Adrenal gland (tissue), 12 donors: ENCODE data around the gene GALNT18. TPM values are rescaled to one million over a fixed set of nuclear protein-coding genes. Genes with fewer than 3 reads are reported as not detected.

ENCODE experiments used
- DNase-seq, 7 donors: peaks; one replicate each; pipeline ENCODE4 v3.0.0-alpha.2; 2019 to 2020
- H3K27ac ChIP-seq, 5 donors: fragments of 200-600 bp; sonication (generic) in 4 of 5; 1 replicate in 3 of 5; 2 replicates in 2 of 5; pipeline versions ENCODE4 v1.5.1 to v1.8.0; 2016 to 2020; ENCODE audit warnings: mild to moderate bottlenecking in 1 of 5
- H3K27me3 ChIP-seq: fragments of 200-600 bp; 2 replicates; pipeline ENCODE4 v1.8.0; 2021
- H3K36me3 ChIP-seq, 2 donors: fragments of 200-600 bp; replicated peaks in 1 of 2; 1 replicate in 1 of 2; 2 replicates in 1 of 2; pipeline versions ENCODE4 v1.5.1 to v1.8.0; 2018 to 2022
- H3K4me1 ChIP-seq, 2 donors: fragments of 200-600 bp; replicated peaks in 1 of 2; 1 replicate in 1 of 2; 2 replicates in 1 of 2; pipeline versions ENCODE4 v1.5.1 to v1.8.0; 2018 to 2021
- H3K4me3 ChIP-seq, 4 donors: fragments of 200-600 bp; sonication (generic) in 3 of 4; one replicate each; pipeline ENCODE4 v1.5.1; 2016 to 2018
- H3K9me3 ChIP-seq, 3 donors: fragments of 200-600 bp; sonication (generic) in 1 of 3; replicated peaks in 1 of 3; 1 replicate in 2 of 3; 2 replicates in 1 of 3; pipeline versions ENCODE4 v1.5.1 to v1.8.0; 2016 to 2021
- POLR2A ChIP-seq, 2 donors: fragments of 450-650 bp; IDR thresholded peaks; one replicate each; pipeline ENCODE4 v1.6.1; 2017; ENCODE audit warnings: antibody characterized with exemption in 2 of 2, mild to moderate bottlenecking in 2 of 2, moderate library complexity in 1 of 2
- WGBS, 4 donors: extraction: QIAGEN DNeasy Blood & Tissue Kit in 2 of 4; methylation state at CpG; one replicate each; pipeline versions ENCODE4 v1.1.5 to v1.1.7; 2013 to 2017; 5-methylcytosine and 5-hydroxymethylcytosine counted together
- intact Hi-C, 2 donors: fragments of 100-400 bp; cut with DNase I; formaldehyde crosslinking; loops; one replicate each; pipeline versions ENCODE4 v1.14.1 to v1.15.0; 2022 to 2023
- polyA plus RNA-seq, 3 donors: library from polyadenylated mRNA; stranded (reverse); fragments of 200-250 nt in 2 of 3; fragments of 350-450 nt in 1 of 3; fragmentation: Illumina TruSeq in 1 of 3; extraction: RNeasy Lipid Tissue Mini Kit (QIAGEN cat#74804) in 1 of 3; gene quantifications; one replicate each; pipeline ENCODE4 v1.2.3, GENCODE V29; 2013 to 2014
- total RNA-seq, 9 donors: library from RNA; depleted of rRNA in 4 of 9; stranded (reverse); fragments of >200 nt in 4 of 9; fragments of 120-200 nt in 1 of 9; fragmentation: NEBNext Ultra II Directional in 1 of 9; extraction: Animal tissue kit (Norgen Biotek cat#: 25700) in 1 of 9; gene quantifications; one replicate each; pipeline versions ENCODE4 v1.1.0 to v1.2.4, GENCODE V29; 2013 to 2023
- TF ChIP-seq, protein P1 (sequence below), 6 experiments: fragments of 450-650 bp in 4 of 6; fragments of 200-600 bp in 2 of 6; sonication (generic) in 1 of 6; IDR thresholded peaks; 1 replicate in 5 of 6; 2 replicates in 1 of 6; pipeline versions ENCODE4 v1.5.1 to v1.8.0; 2016 to 2021; ENCODE audit warnings: antibody characterized with exemption in 6 of 6, mild to moderate bottlenecking in 2 of 6, moderate library complexity in 1 of 6
- donor health status: healthy with polysubstance abuse.
- donor health status: Bipolar disorder and iron deficiency.
- donor health status: DM: yes; HTN: yes; CAD: no.
- donor health status: DM: no; HTN: no; CAD: no.
- donor health status: DM: no; HTN: no; CAD: no.
- donor health status: DM: yes; HTN: yes; CAD: no.

Gene GALNT18
- total and polyA plus RNA-seq, 12 donors: 1.4 to 15.1 (median 6.4) TPM

GRCh38 chr11:11531131-11531908, 90.5 kb downstream of the GALNT18 start:
- Histone ChIP-seq H3K4me1 (peaks cover 0 to 5% of the 10 kb centered on the region in 2 donors), H3K4me3 (no peak overlapping the region), H3K27me3 (no peaks in the 10 kb centered on the region), H3K27ac (no peak overlapping the region), H3K9me3 (no peaks in the 10 kb centered on the region), H3K36me3 (no peaks in the 10 kb centered on the region)
- DNase-seq: no peak
- intact Hi-C loops: no loop called here
- TF ChIP-seq POLR2A (IDR thresholded peaks at IDR 0.05): no peak
- TF ChIP-seq, protein P1, sequence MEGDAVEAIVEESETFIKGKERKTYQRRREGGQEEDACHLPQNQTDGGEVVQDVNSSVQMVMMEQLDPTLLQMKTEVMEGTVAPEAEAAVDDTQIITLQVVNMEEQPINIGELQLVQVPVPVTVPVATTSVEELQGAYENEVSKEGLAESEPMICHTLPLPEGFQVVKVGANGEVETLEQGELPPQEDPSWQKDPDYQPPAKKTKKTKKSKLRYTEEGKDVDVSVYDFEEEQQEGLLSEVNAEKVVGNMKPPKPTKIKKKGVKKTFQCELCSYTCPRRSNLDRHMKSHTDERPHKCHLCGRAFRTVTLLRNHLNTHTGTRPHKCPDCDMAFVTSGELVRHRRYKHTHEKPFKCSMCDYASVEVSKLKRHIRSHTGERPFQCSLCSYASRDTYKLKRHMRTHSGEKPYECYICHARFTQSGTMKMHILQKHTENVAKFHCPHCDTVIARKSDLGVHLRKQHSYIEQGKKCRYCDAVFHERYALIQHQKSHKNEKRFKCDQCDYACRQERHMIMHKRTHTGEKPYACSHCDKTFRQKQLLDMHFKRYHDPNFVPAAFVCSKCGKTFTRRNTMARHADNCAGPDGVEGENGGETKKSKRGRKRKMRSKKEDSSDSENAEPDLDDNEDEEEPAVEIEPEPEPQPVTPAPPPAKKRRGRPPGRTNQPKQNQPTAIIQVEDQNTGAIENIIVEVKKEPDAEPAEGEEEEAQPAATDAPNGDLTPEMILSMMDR (IDR thresholded peaks at IDR 0.05): no peak
- WGBS, 4 donors: 78 to 89% (median 86%) methylated on average over 9 to 11 of the region's 11 CpGs

GRCh38 chr11:11528986-11529385, 92.8 kb downstream of the GALNT18 start:
- 50 to 100% (median 78%) methylated on average over 1 of the region's 1 CpG for WGBS, 4 donors
- no peak for TF ChIP-seq POLR2A (IDR thresholded peaks at IDR 0.05)
- TF ChIP-seq, protein P1 (IDR thresholded peaks at IDR 0.05): no peak
- H3K4me3 ChIP-seq: no peak overlapping the region
- H3K36me3 ChIP-seq: no peaks in the 10 kb centered on the region
- no peaks in the 10 kb centered on the region for H3K4me1 ChIP-seq
- no peaks in the 10 kb centered on the region for H3K9me3 ChIP-seq
- DNase-seq: no peak
- H3K27me3 ChIP-seq: no peaks in the 10 kb centered on the region
- intact Hi-C loops: no loop called here
- H3K27ac ChIP-seq: no peak overlapping the region

DNA sequence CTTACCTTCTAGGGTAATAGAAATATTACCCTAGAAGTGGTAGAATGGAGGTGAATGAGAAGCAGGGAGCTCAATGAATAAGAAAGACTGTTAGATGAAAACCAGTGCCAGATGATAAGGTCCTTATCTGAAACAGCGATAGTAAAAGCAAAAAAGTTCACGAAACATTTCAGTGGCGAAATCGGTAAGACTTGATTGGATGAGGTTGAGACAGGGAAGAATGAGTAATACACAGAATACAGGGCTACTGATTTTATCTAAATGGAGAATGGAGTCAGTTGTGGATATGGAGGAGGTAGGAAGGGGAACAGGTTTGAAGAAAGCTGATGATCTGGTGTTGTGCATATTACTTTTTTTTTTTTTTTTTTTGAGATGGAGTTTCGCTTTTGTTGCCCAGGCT, 96.5 kb downstream of the GALNT18 start:
- Histone ChIP-seq H3K27ac (no peak overlapping the region), H3K36me3 (no peaks in the 10 kb centered on the region), H3K4me1 (no peaks in the 10 kb centered on the region), H3K4me3 (no peak overlapping the region), H3K27me3 (no peaks in the 10 kb centered on the region), H3K9me3 (no peaks in the 10 kb centered on the region)
- TF ChIP-seq POLR2A (IDR thresholded peaks at IDR 0.05): no peak
- TF ChIP-seq, protein P1 (IDR thresholded peaks at IDR 0.05): no peak
- no peak for DNase-seq
- 91 to 94% (median 93%) methylated on average over 5 of the region's 5 CpGs for WGBS, 4 donors
- intact Hi-C loops: no loop called here

DNA sequence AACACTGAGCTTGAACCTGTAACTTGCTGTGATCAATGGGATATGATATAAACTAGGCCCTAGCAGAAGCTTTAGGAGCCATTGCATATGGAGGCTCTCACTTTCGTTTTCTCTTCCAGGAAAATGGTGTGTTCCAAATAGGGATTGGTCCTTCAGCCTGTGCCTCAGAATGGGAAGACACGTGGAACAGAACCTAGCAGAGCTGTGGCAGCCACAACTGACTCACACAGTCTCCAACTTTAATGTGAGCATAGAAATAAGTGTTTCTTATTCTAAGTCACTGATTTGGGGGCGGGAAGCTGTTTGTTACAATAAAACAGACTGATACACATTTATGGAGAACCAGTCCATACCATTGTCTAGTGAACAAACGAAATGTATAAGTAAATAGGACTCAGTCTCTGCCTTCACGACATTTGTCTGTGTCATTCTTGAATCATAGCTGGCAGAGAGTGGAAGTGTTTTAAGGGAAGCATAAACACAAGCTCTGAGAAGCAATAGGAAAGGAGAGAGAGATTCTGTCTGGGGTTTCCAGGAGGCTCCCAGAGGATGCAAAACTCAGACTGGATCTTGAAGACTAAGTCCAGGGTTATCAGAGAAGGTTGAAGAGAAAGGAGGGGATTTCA, 97.3 kb downstream of the GALNT18 start:
- Histone ChIP-seq H3K9me3 (no peaks in the 10 kb centered on the region), H3K4me1 (no peaks in the 10 kb centered on the region), H3K4me3 (no peak overlapping the region), H3K27ac (no peak overlapping the region), H3K36me3 (no peaks in the 10 kb centered on the region), H3K27me3 (no peaks in the 10 kb centered on the region)
- intact Hi-C loops: no loop called here
- no peak for DNase-seq
- TF ChIP-seq POLR2A (IDR thresholded peaks at IDR 0.05): no peak
- TF ChIP-seq, protein P1 (IDR thresholded peaks at IDR 0.05): no peak
- 70 to 90% (median 80%) methylated on average over 5 of the region's 5 CpGs for WGBS, 4 donors
